ENCODE data around the gene SRP68. TPM values are rescaled to one million over a fixed set of nuclear protein-coding genes. Genes with fewer than 3 reads are reported as not detected.

The SRP68 gene
- total RNA-seq, 1 donor from 2014 or later: 31.7 TPM

- peaks cover 3% of the 10 kb centered on the region for H3K27me3 Mint-ChIP-seq (ENCODE audit: insufficient read depth, low read depth)
- TF ChIP-seq EZH2phosphoT487 (IDR thresholded peaks at IDR 0.05) (no peak), EZH2 (IDR thresholded peaks at IDR 0.05) (no peak)
- TF ChIP-seq, protein P1, sequence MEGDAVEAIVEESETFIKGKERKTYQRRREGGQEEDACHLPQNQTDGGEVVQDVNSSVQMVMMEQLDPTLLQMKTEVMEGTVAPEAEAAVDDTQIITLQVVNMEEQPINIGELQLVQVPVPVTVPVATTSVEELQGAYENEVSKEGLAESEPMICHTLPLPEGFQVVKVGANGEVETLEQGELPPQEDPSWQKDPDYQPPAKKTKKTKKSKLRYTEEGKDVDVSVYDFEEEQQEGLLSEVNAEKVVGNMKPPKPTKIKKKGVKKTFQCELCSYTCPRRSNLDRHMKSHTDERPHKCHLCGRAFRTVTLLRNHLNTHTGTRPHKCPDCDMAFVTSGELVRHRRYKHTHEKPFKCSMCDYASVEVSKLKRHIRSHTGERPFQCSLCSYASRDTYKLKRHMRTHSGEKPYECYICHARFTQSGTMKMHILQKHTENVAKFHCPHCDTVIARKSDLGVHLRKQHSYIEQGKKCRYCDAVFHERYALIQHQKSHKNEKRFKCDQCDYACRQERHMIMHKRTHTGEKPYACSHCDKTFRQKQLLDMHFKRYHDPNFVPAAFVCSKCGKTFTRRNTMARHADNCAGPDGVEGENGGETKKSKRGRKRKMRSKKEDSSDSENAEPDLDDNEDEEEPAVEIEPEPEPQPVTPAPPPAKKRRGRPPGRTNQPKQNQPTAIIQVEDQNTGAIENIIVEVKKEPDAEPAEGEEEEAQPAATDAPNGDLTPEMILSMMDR (IDR thresholded peaks at IDR 0.05): no peak
- H3K36me3 ChIP-seq: no peaks in the 10 kb centered on the region
- no peak for DNase-seq (ENCODE audit: low spot score)
- no peak overlapping the region for H2AFZ ChIP-seq (replicated peaks)
- H3K9me3 ChIP-seq (ENCODE audit: low read depth): no peaks in the 10 kb centered on the region
- no peak overlapping the region for H3K4me2 ChIP-seq
- no peak overlapping the region for H3K27ac ChIP-seq
- no peak overlapping the region for H3K4me3 Mint-ChIP-seq
- peaks cover 14% of the 10 kb centered on the region for H3K4me1 Mint-ChIP-seq
- H3K4me3 ChIP-seq: no peak overlapping the region
- no peaks in the 10 kb centered on the region for H3K36me3 Mint-ChIP-seq
- H3K27ac Mint-ChIP-seq: no peak overlapping the region
- H3F3A ChIP-seq (ENCODE audit: low read depth): peaks cover 21% of the 10 kb centered on the region
- no peaks in the 10 kb centered on the region for H3K27me3 ChIP-seq
- H3K9ac ChIP-seq: no peak overlapping the region
- no peaks in the 10 kb centered on the region for H3K9me3 Mint-ChIP-seq
- H3K4me1 ChIP-seq: peaks cover 5% of the 10 kb centered on the region
- no peaks in the 10 kb centered on the region for H3K79me2 ChIP-seq (ENCODE audit: low read depth)
- H4K20me1 ChIP-seq (ENCODE audit: low read depth): peaks cover 5% of the 10 kb centered on the region
These were observed 45.6 kb downstream of the SRP68 start for GRCh38 chr17:76026714-76027158.

- H3K4me3 Mint-ChIP-seq: no peak overlapping the region
These were observed 47.0 kb downstream of the SRP68 start for GRCh38 chr17:76025294-76025693.

GRCh38 chr17:76024353-76024752 is 48.0 kb downstream of the SRP68 start:
- Histone ChIP-seq H3K4me2 (no peak overlapping the region), H4K20me1 (ENCODE audit: low read depth) (no peaks in the 10 kb centered on the region), H3K27ac (no peak overlapping the region), H3K9ac (no peak overlapping the region), H3K27me3 (no peaks in the 10 kb centered on the region), H3F3A (ENCODE audit: low read depth) (peaks cover 7% of the 10 kb centered on the region), H3K79me2 (ENCODE audit: low read depth) (no peaks in the 10 kb centered on the region), H3K4me3 (no peak overlapping the region), H3K36me3 (no peaks in the 10 kb centered on the region), H3K9me3 (ENCODE audit: low read depth) (no peaks in the 10 kb centered on the region), H2AFZ (replicated peaks) (no peak overlapping the region), H3K4me1 (no peaks in the 10 kb centered on the region)
- DNase-seq (ENCODE audit: low spot score): no peak
- TF ChIP-seq EZH2 (IDR thresholded peaks at IDR 0.05): no peak
- no peak for TF ChIP-seq EZH2phosphoT487 (IDR thresholded peaks at IDR 0.05)
- TF ChIP-seq, protein P1 (IDR thresholded peaks at IDR 0.05): no peak
- Mint-ChIP-seq H3K27me3 (ENCODE audit: insufficient read depth, low read depth) (no peaks in the 10 kb centered on the region), H3K27ac (no peak overlapping the region), H3K4me3 (no peak overlapping the region), H3K9me3 (no peaks in the 10 kb centered on the region), H3K36me3 (no peaks in the 10 kb centered on the region), H3K4me1 (peaks cover 7% of the 10 kb centered on the region)

More at GRCh38 chr17:76025294-76025693, 47.0 kb downstream of the SRP68 start:
- TF ChIP-seq EZH2 (IDR thresholded peaks at IDR 0.05) (no peak), EZH2phosphoT487 (IDR thresholded peaks at IDR 0.05) (no peak)
- TF ChIP-seq, protein P1 (IDR thresholded peaks at IDR 0.05): no peak
- H3F3A ChIP-seq (ENCODE audit: low read depth): peaks cover 17% of the 10 kb centered on the region
- H2AFZ ChIP-seq (replicated peaks): no peak overlapping the region
- Mint-ChIP-seq H3K9me3 (no peaks in the 10 kb centered on the region), H3K27ac (no peak overlapping the region), H3K36me3 (no peaks in the 10 kb centered on the region), H3K4me1 (peaks cover 14% of the 10 kb centered on the region), H3K27me3 (ENCODE audit: insufficient read depth, low read depth) (no peaks in the 10 kb centered on the region)
- no peaks in the 10 kb centered on the region for H3K27me3 ChIP-seq
- H4K20me1 ChIP-seq (ENCODE audit: low read depth): peaks cover 5% of the 10 kb centered on the region
- no peak overlapping the region for H3K9ac ChIP-seq
- H3K4me3 ChIP-seq: no peak overlapping the region
- H3K4me2 ChIP-seq: no peak overlapping the region
- no peaks in the 10 kb centered on the region for H3K9me3 ChIP-seq (ENCODE audit: low read depth)
- no peaks in the 10 kb centered on the region for H3K79me2 ChIP-seq (ENCODE audit: low read depth)
- H3K27ac ChIP-seq: no peak overlapping the region
- no peaks in the 10 kb centered on the region for H3K36me3 ChIP-seq
- no peak for DNase-seq (ENCODE audit: low spot score)
- peaks cover 5% of the 10 kb centered on the region for H3K4me1 ChIP-seq

Measured in neural progenitor cell (in vitro differentiated cells).